HepG2 (cell line): Measurements from ENCODE around the gene SYNJ2. TPM values are rescaled to one million over a fixed set of nuclear protein-coding genes. Genes with fewer than 3 reads are reported as not detected.

Source experiments
- FOXJ3 ChIP-seq: sonication (generic); formaldehyde crosslinking; IDR thresholded peaks from 2 replicates; pipeline ENCODE4 v1.4.0; 2020; ENCODE audit warnings: missing genetic modification reagents, mild to moderate bottlenecking, borderline replicate concordance
- GATA4 ChIP-seq: sonication (generic); IDR thresholded peaks from 2 replicates; pipeline ENCODE4 v1.6.1; 2016; ENCODE audit warnings: antibody characterized with exemption, low read depth, borderline replicate concordance
- KDM3A ChIP-seq: IDR thresholded peaks from 2 replicates; pipeline ENCODE4 v1.6.1; 2018; ENCODE audit warnings: low read depth, missing compliant biosample characterization
- KDM5B ChIP-seq: sonication (generic); formaldehyde crosslinking; IDR thresholded peaks from 2 replicates; pipeline ENCODE4 v1.4.0; 2020; ENCODE audit warnings: missing genetic modification reagents, mild to moderate bottlenecking, borderline replicate concordance
- KLF12 ChIP-seq: sonication (generic); formaldehyde crosslinking; IDR thresholded peaks from 2 replicates; pipeline ENCODE4 v1.4.0; 2020; ENCODE audit warnings: missing genetic modification reagents, borderline replicate concordance
- MIER3 ChIP-seq: IDR thresholded peaks from 2 replicates; pipeline ENCODE4 v1.6.1; 2016; ENCODE audit warnings: missing compliant biosample characterization, borderline replicate concordance
- SMAD1 ChIP-seq: sonication (generic); formaldehyde crosslinking; IDR thresholded peaks from 2 replicates; pipeline ENCODE4 v1.4.0; 2020; ENCODE audit warnings: missing genetic modification reagents, low read depth, mild to moderate bottlenecking, borderline replicate concordance
- SNAPC2 ChIP-seq: sonication (generic); formaldehyde crosslinking; IDR thresholded peaks from 2 replicates; pipeline ENCODE4 v1.8.1; 2022; ENCODE audit warnings: mild to moderate bottlenecking, missing genetic modification reagents
- SRY ChIP-seq: sonication (generic); formaldehyde crosslinking; IDR thresholded peaks from 2 replicates; pipeline ENCODE4 v1.8.0; 2022; ENCODE audit warnings: mild to moderate bottlenecking, missing genetic modification reagents
- ZNF124 ChIP-seq: sonication (generic); formaldehyde crosslinking; IDR thresholded peaks from 2 replicates; pipeline ENCODE4 v1.4.0; 2020; ENCODE audit warnings: missing genetic modification reagents
- ZNF576 ChIP-seq: sonication (generic); formaldehyde crosslinking; IDR thresholded peaks from 2 replicates; pipeline ENCODE4 v1.4.0; 2020; ENCODE audit warnings: mild to moderate bottlenecking, missing genetic modification reagents
- ZNF704 ChIP-seq: sonication (generic); formaldehyde crosslinking; IDR thresholded peaks from 2 replicates; pipeline ENCODE4 v1.8.1; 2023; ENCODE audit warnings: mild to moderate bottlenecking, inconsistent platforms, moderate library complexity, missing genetic modification reagents, borderline replicate concordance
- ZSCAN22 ChIP-seq: sonication (generic); formaldehyde crosslinking; IDR thresholded peaks from 2 replicates; pipeline ENCODE4 v1.4.0; 2020; ENCODE audit warnings: mild to moderate bottlenecking, missing genetic modification reagents
- polyA plus RNA-seq, 8 experiments: library from polyadenylated mRNA; depleted of rRNA in 3 of 8; stranded (reverse) in 7 of 8; unstranded in 1 of 8; fragments of >200 nt; fragmentation: Illumina TruSeq in 4 of 8; extraction: Trizol in 4 of 8; gene quantifications; 2 replicates each; pipeline versions ENCODE4 v1.2.1 to v1.2.3, GENCODE V29; 2011 to 2016; ENCODE audit warnings: low read depth in 4 of 8, missing spikeins in 1 of 8, mixed read lengths in 1 of 8; ENCODE audit not compliant: insufficient read depth in 1 of 8
- total RNA-seq, 5 experiments: library from RNA; depleted of rRNA; stranded (reverse); fragments of >200 nt; fragmentation: Illumina TruSeq; extraction: Trizol; gene quantifications; 2 replicates each; pipeline ENCODE4 v1.2.3, GENCODE V29; 2016; ENCODE audit warnings: low read depth in 1 of 5
- TF ChIP-seq, protein P1 (sequence below): IDR thresholded peaks from 2 replicates; pipeline ENCODE4 v1.6.1; 2016; ENCODE audit warnings: mild to moderate bottlenecking
- TF ChIP-seq, protein P2 (sequence below): sonication (generic); formaldehyde crosslinking; IDR thresholded peaks from 2 replicates; pipeline ENCODE4 v1.8.0; 2022; ENCODE audit warnings: missing genetic modification reagents, mild to moderate bottlenecking, borderline replicate concordance
- TF ChIP-seq, protein P3 (sequence below), 2 experiments: fragments of 450-650 bp in 1 of 2; sonication (generic) in 1 of 2; formaldehyde crosslinking in 1 of 2; IDR thresholded peaks; 2 replicates each; pipeline versions ENCODE4 v1.6.1 to v1.8.0; 2016 to 2022; ENCODE audit warnings: antibody characterized with exemption in 1 of 2, mild to moderate bottlenecking in 1 of 2, missing genetic modification reagents in 1 of 2

SYNJ2 gene
- total and polyA plus RNA-seq, 2 of the 13 experiments (the other 11 are each of a cell fraction or from before 2014, with no cell fraction given): 39.1 to 57.6 TPM

GRCh38 chr6:158040804-158041347, 59.2 kb downstream of the SYNJ2 start (continued):
- TF ChIP-seq SNAPC2 (CRISPR knock-in tag): no peak
- no peak for TF ChIP-seq SMAD1 (CRISPR knock-in tag)
- peak; percentile 1; the same call in 1 of the 2 replicates for TF ChIP-seq MIER3 (CRISPR knock-in tag)
- TF ChIP-seq KLF12: no peak
- peak; percentile 78 for TF ChIP-seq KDM5B (CRISPR knock-in tag)
- TF ChIP-seq, protein P1, sequence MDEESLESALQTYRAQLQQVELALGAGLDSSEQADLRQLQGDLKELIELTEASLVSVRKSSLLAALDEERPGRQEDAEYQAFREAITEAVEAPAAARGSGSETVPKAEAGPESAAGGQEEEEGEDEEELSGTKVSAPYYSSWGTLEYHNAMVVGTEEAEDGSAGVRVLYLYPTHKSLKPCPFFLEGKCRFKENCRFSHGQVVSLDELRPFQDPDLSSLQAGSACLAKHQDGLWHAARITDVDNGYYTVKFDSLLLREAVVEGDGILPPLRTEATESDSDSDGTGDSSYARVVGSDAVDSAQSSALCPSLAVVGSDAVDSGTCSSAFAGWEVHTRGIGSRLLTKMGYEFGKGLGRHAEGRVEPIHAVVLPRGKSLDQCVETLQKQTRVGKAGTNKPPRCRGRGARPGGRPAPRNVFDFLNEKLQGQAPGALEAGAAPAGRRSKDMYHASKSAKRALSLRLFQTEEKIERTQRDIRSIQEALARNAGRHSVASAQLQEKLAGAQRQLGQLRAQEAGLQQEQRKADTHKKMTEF: no peak
- no peak for TF ChIP-seq ZNF124 (CRISPR knock-in tag)
- no peak; the same call in 1 of the 2 replicates for TF ChIP-seq GATA4
- no peak for TF ChIP-seq FOXJ3 (CRISPR knock-in tag)
- TF ChIP-seq ZNF704 (CRISPR knock-in tag): 0 out of 2 replicates have a peak, but pooled peaks have one; percentile 5
- no peak for TF ChIP-seq ZNF576 (CRISPR knock-in tag)
- TF ChIP-seq, protein P2, sequence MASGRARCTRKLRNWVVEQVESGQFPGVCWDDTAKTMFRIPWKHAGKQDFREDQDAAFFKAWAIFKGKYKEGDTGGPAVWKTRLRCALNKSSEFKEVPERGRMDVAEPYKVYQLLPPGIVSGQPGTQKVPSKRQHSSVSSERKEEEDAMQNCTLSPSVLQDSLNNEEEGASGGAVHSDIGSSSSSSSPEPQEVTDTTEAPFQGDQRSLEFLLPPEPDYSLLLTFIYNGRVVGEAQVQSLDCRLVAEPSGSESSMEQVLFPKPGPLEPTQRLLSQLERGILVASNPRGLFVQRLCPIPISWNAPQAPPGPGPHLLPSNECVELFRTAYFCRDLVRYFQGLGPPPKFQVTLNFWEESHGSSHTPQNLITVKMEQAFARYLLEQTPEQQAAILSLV: 0 out of 2 replicates have a peak, but pooled peaks have one; percentile 14
- TF ChIP-seq ZSCAN22 (CRISPR knock-in tag): no peak
- no peak; the same call in 1 of the 2 replicates for TF ChIP-seq SRY (CRISPR knock-in tag)
- TF ChIP-seq, protein P3, sequence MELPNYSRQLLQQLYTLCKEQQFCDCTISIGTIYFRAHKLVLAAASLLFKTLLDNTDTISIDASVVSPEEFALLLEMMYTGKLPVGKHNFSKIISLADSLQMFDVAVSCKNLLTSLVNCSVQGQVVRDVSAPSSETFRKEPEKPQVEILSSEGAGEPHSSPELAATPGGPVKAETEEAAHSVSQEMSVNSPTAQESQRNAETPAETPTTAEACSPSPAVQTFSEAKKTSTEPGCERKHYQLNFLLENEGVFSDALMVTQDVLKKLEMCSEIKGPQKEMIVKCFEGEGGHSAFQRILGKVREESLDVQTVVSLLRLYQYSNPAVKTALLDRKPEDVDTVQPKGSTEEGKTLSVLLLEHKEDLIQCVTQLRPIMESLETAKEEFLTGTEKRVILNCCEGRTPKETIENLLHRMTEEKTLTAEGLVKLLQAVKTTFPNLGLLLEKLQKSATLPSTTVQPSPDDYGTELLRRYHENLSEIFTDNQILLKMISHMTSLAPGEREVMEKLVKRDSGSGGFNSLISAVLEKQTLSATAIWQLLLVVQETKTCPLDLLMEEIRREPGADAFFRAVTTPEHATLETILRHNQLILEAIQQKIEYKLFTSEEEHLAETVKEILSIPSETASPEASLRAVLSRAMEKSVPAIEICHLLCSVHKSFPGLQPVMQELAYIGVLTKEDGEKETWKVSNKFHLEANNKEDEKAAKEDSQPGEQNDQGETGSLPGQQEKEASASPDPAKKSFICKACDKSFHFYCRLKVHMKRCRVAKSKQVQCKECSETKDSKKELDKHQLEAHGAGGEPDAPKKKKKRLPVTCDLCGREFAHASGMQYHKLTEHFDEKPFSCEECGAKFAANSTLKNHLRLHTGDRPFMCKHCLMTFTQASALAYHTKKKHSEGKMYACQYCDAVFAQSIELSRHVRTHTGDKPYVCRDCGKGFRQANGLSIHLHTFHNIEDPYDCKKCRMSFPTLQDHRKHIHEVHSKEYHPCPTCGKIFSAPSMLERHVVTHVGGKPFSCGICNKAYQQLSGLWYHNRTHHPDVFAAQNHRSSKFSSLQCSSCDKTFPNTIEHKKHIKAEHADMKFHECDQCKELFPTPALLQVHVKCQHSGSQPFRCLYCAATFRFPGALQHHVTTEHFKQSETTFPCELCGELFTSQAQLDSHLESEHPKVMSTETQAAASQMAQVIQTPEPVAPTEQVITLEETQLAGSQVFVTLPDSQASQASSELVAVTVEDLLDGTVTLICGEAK (IDR thresholded peaks at IDR 0.05): no peak
- TF ChIP-seq, protein P3 (CRISPR knock-in tag; IDR thresholded peaks at IDR 0.05): no peak
- no peak for TF ChIP-seq KDM3A (CRISPR knock-in tag)
